HepG2 (cell line): ENCODE results near the gene RNH1. TPM values are rescaled to one million over a fixed set of nuclear protein-coding genes. Genes with fewer than 3 reads are reported as not detected.

Experiments used
- ATAC-seq: fragments of 200-7000 bp; cut with Tn5 transposase; 3 replicates; pipeline ENCODE4 v1.9.1; 2020; ENCODE audit warnings: mild to moderate bottlenecking, moderate library complexity
- BruUV-seq: library from RNA; stranded (reverse); fragments of 400-500 nt; replicated peaks from 2 replicates; lab custom pipeline; 2021; lab: Mats Ljungman, UMichigan
- CTCF ChIA-PET: fragments of 300-600 bp; formaldehyde crosslinking; extraction: SDS; loops from one replicate; lab custom pipeline; 2021; ENCODE audit warnings: low total read pairs, inconsistent platforms, low intra/inter-chr PET ratio; lab: Yijun Ruan, JAX
- POLR2A ChIA-PET: fragments of 350-600 bp; sonication (Branson Sonifier 250); formaldehyde crosslinking; loops from one replicate; lab custom pipeline; 2020; ENCODE audit warnings: antibody characterized with exemption, inconsistent platforms; lab: Yijun Ruan, JAX
- DNase-seq: peaks from one replicate; pipeline ENCODE4 v3.0.0-alpha.2; 2015; ENCODE audit warnings: low spot score
- FAIRE-seq: peaks from 3 replicates; lab custom pipeline; 2011; peaks lifted over from hg19 to GRCh38; lab: Jason Lieb, UNC
- H2AFZ ChIP-seq: one replicate; pipeline ENCODE4 v1.6.1; 2011; ENCODE audit warnings: low read length, inconsistent platforms
- H3K27ac ChIP-seq: fragments of 300-600 bp; 3 replicates; pipeline ENCODE4 v1.8.0; 2011; ENCODE audit warnings: mixed run types, mild to moderate bottlenecking, mixed read lengths, low read length, inconsistent platforms; ENCODE audit not compliant: insufficient read depth; ENCODE audit errors: extremely low read length
- H3K27me3 ChIP-seq, 2 experiments: fragments of 200-600 bp in 1 of 2; 2 replicates in 1 of 2; 3 replicates in 1 of 2; pipeline versions ENCODE4 v1.6.0 to v1.8.0; 2011; ENCODE audit warnings: low read length in 2 of 2, mild to moderate bottlenecking in 2 of 2, moderate library complexity in 2 of 2, inconsistent platforms in 1 of 2; ENCODE audit not compliant: insufficient read depth in 2 of 2, control insufficient read depth in 1 of 2
- H3K36me3 ChIP-seq, 2 experiments: fragments of 200-600 bp in 1 of 2; replicated peaks in 1 of 2; 2 replicates in 1 of 2; 3 replicates in 1 of 2; pipeline versions ENCODE4 v1.5.1 to v1.8.0; 2011; ENCODE audit warnings: low read length in 2 of 2, inconsistent platforms in 1 of 2; ENCODE audit not compliant: insufficient read depth in 2 of 2, control insufficient read depth in 1 of 2
- H3K4me1 ChIP-seq: 2 replicates; pipeline ENCODE4 v1.5.1; 2012; ENCODE audit warnings: low read length, inconsistent platforms; ENCODE audit not compliant: insufficient read depth
- H3K4me2 ChIP-seq: 2 replicates; pipeline ENCODE4 v1.6.0; 2011; ENCODE audit warnings: low read depth, low read length, inconsistent platforms
- H3K4me3 ChIP-seq, 3 experiments: fragments of 200-600 bp in 1 of 3; sonication (generic), shearing (Covaris generic) in 1 of 3; replicated peaks in 1 of 3; 2 replicates each; pipeline ENCODE4 v1.5.1; 2011 to 2016; ENCODE audit warnings: low read length in 3 of 3, inconsistent platforms in 2 of 3, low read depth in 2 of 3, mild to moderate bottlenecking in 2 of 3, control low read depth in 1 of 3, mixed read lengths in 1 of 3; ENCODE audit not compliant: insufficient read depth in 1 of 3
- H3K79me2 ChIP-seq: one replicate; pipeline ENCODE4 v1.6.1; 2011; ENCODE audit warnings: low read length, inconsistent platforms; ENCODE audit not compliant: insufficient read depth
- H3K9ac ChIP-seq: 2 replicates; pipeline ENCODE4 v1.6.0; 2011; ENCODE audit warnings: mild to moderate bottlenecking, low read depth, low read length, inconsistent platforms; ENCODE audit not compliant: insufficient read depth
- H3K9me3 ChIP-seq: 2 replicates; pipeline ENCODE4 v1.5.1; 2012; ENCODE audit warnings: mild to moderate bottlenecking, low read length
- H4K20me1 ChIP-seq: 2 replicates; pipeline ENCODE4 v1.6.0; 2011; ENCODE audit warnings: inconsistent platforms, mild to moderate bottlenecking, low read length, moderate library complexity; ENCODE audit not compliant: insufficient read depth
- HIVEP1 ChIP-seq: sonication (generic); formaldehyde crosslinking; IDR thresholded peaks from 2 replicates; pipeline ENCODE4 v1.4.0; 2020; ENCODE audit warnings: mild to moderate bottlenecking, missing genetic modification reagents
- MED1 ChIP-seq: sonication (generic); formaldehyde crosslinking; IDR thresholded peaks from 2 replicates; pipeline ENCODE4 v1.4.0; 2020; ENCODE audit warnings: missing genetic modification reagents
- TARDBP ChIP-seq: sonication (generic); formaldehyde crosslinking; IDR thresholded peaks from 2 replicates; pipeline ENCODE4 v1.8.0; 2022; ENCODE audit warnings: mild to moderate bottlenecking, missing genetic modification reagents
- ZMAT3 ChIP-seq: sonication (generic); formaldehyde crosslinking; conservative IDR thresholded peaks from 2 replicates; pipeline ENCODE4 v1.7.0; 2021; ENCODE audit warnings: missing genetic modification reagents
- ZNF230 ChIP-seq: sonication (generic); formaldehyde crosslinking; IDR thresholded peaks from 2 replicates; pipeline ENCODE4 v1.4.0; 2020; ENCODE audit warnings: mild to moderate bottlenecking, missing genetic modification reagents
- ZNF263 ChIP-seq: sonication (generic); formaldehyde crosslinking; IDR thresholded peaks from 2 replicates; pipeline ENCODE4 v1.4.0; 2020; ENCODE audit warnings: missing genetic modification reagents
- ZNF431 ChIP-seq: sonication (generic); formaldehyde crosslinking; IDR thresholded peaks from 2 replicates; pipeline ENCODE4 v1.9.0; 2022; ENCODE audit warnings: missing genetic modification reagents, low read depth, mild to moderate bottlenecking, borderline replicate concordance
- ZNF569 ChIP-seq: sonication (generic); formaldehyde crosslinking; IDR thresholded peaks from 2 replicates; pipeline ENCODE4 v1.5.0; 2020; ENCODE audit warnings: mild to moderate bottlenecking, missing genetic modification reagents, moderate library complexity, borderline replicate concordance
- WGBS: methylation state at CpG from one replicate; pipeline ENCODE4 v1.1.6; 2017; ENCODE audit warnings: low lambda C conversion rate; 5-methylcytosine and 5-hydroxymethylcytosine counted together
- in situ Hi-C: cut with HindIII; loops from 2 replicates; pipeline ENCODE4 v1.10.0; 2017; ENCODE audit warnings: low pct_unique_long_range_greater_than_20kb; ENCODE audit not compliant: extremely low pct_ligation_motif_present
- intact Hi-C: fragments of 100-400 bp; cut with micrococcal nuclease; formaldehyde crosslinking; loops from one replicate; pipeline ENCODE4 v1.10.0; 2022; ENCODE audit not compliant: unreplicated experiment
- polyA plus RNA-seq, 8 experiments: library from polyadenylated mRNA; depleted of rRNA in 3 of 8; stranded (reverse) in 7 of 8; unstranded in 1 of 8; fragments of >200 nt; fragmentation: Illumina TruSeq in 4 of 8; extraction: Trizol in 4 of 8; gene quantifications; 2 replicates each; pipeline versions ENCODE4 v1.2.1 to v1.2.3, GENCODE V29; 2011 to 2016; ENCODE audit warnings: low read depth in 4 of 8, missing spikeins in 1 of 8, mixed read lengths in 1 of 8; ENCODE audit not compliant: insufficient read depth in 1 of 8
- total RNA-seq, 5 experiments: library from RNA; depleted of rRNA; stranded (reverse); fragments of >200 nt; fragmentation: Illumina TruSeq; extraction: Trizol; gene quantifications; 2 replicates each; pipeline ENCODE4 v1.2.3, GENCODE V29; 2016; ENCODE audit warnings: low read depth in 1 of 5
- TF ChIP-seq, protein P1 (sequence below): sonication (generic); formaldehyde crosslinking; IDR thresholded peaks from 2 replicates; pipeline ENCODE4 v1.5.0; 2020; ENCODE audit warnings: mild to moderate bottlenecking, missing genetic modification reagents, borderline replicate concordance
- TF ChIP-seq, protein P2 (sequence below): sonication (generic); formaldehyde crosslinking; IDR thresholded peaks from 2 replicates; pipeline ENCODE4 v1.8.0; 2022; ENCODE audit warnings: mild to moderate bottlenecking, missing genetic modification reagents, borderline replicate concordance

RNH1 gene
- total and polyA plus RNA-seq, 2 of the 13 experiments (the other 11 are each of a cell fraction or from before 2014, with no cell fraction given): 36.0 to 74.1 TPM

DNA sequence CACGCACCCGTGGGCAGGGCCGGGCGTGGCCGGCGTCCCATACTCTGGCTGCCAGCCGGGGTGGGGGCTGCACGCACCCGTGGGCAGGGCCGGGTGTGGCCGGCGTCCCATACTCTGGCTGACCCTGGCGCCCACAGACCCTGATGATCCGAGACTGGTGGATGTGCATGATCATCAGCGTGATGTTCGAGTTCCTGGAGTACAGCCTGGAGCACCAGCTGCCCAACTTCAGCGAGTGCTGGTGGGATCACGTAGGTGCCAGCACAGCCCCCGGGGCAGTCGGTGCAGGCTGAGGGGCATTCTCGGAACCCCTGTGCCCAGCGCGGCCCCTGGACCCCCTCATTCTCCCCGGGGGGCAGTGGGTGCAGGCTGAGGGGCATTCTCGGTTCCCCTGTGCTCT, 19.0 kb downstream of the RNH1 start:
- no peak overlapping the region for H3K27ac ChIP-seq
- H3K36me3 ChIP-seq: peaks cover 5 to 11% of the 10 kb centered on the region in 2 experiments; a peak in 1 of 5 replicates
- H3K9me3 ChIP-seq: no peaks in the 10 kb centered on the region
- ATAC-seq: no peak
- no peaks in the 10 kb centered on the region for H4K20me1 ChIP-seq
- POLR2A ChIA-PET: no interaction called here
- BruUV-seq: no TSS peak
- no peaks in the 10 kb centered on the region for H3K27me3 ChIP-seq
- no peak for DNase-seq
- no peak overlapping the region for H3K4me3 ChIP-seq
- H2AFZ ChIP-seq: no peak overlapping the region
- no peak for FAIRE-seq
- no peaks in the 10 kb centered on the region for H3K4me1 ChIP-seq
- intact Hi-C loops: no loop called here
- CTCF ChIA-PET: no interaction called here
- no peak for TF ChIP-seq ZNF263 (CRISPR knock-in tag)
- no peak for TF ChIP-seq TARDBP (CRISPR knock-in tag)
- TF ChIP-seq MED1 (CRISPR knock-in tag): no peak
- TF ChIP-seq ZNF569: no peak
- no peak for TF ChIP-seq HIVEP1 (CRISPR knock-in tag)
- no peak for TF ChIP-seq ZMAT3 (CRISPR knock-in tag)
- TF ChIP-seq, protein P1, sequence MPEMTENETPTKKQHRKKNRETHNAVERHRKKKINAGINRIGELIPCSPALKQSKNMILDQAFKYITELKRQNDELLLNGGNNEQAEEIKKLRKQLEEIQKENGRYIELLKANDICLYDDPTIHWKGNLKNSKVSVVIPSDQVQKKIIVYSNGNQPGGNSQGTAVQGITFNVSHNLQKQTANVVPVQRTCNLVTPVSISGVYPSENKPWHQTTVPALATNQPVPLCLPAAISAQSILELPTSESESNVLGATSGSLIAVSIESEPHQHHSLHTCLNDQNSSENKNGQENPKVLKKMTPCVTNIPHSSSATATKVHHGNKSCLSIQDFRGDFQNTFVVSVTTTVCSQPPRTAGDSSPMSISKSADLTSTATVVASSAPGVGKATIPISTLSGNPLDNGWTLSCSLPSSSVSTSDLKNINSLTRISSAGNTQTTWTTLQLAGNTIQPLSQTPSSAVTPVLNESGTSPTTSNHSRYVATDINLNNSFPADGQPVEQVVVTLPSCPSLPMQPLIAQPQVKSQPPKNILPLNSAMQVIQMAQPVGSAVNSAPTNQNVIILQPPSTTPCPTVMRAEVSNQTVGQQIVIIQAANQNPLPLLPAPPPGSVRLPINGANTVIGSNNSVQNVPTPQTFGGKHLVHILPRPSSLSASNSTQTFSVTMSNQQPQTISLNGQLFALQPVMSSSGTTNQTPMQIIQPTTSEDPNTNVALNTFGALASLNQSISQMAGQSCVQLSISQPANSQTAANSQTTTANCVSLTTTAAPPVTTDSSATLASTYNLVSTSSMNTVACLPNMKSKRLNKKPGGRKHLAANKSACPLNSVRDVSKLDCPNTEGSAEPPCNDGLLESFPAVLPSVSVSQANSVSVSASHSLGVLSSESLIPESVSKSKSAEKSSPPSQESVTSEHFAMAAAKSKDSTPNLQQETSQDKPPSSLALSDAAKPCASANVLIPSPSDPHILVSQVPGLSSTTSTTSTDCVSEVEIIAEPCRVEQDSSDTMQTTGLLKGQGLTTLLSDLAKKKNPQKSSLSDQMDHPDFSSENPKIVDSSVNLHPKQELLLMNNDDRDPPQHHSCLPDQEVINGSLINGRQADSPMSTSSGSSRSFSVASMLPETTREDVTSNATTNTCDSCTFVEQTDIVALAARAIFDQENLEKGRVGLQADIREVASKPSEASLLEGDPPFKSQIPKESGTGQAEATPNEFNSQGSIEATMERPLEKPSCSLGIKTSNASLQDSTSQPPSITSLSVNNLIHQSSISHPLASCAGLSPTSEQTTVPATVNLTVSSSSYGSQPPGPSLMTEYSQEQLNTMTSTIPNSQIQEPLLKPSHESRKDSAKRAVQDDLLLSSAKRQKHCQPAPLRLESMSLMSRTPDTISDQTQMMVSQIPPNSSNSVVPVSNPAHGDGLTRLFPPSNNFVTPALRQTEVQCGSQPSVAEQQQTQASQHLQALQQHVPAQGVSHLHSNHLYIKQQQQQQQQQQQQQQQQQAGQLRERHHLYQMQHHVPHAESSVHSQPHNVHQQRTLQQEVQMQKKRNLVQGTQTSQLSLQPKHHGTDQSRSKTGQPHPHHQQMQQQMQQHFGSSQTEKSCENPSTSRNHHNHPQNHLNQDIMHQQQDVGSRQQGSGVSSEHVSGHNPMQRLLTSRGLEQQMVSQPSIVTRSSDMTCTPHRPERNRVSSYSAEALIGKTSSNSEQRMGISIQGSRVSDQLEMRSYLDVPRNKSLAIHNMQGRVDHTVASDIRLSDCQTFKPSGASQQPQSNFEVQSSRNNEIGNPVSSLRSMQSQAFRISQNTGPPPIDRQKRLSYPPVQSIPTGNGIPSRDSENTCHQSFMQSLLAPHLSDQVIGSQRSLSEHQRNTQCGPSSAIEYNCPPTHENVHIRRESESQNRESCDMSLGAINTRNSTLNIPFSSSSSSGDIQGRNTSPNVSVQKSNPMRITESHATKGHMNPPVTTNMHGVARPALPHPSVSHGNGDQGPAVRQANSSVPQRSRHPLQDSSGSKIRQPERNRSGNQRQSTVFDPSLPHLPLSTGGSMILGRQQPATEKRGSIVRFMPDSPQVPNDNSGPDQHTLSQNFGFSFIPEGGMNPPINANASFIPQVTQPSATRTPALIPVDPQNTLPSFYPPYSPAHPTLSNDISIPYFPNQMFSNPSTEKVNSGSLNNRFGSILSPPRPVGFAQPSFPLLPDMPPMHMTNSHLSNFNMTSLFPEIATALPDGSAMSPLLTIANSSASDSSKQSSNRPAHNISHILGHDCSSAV (CRISPR knock-in tag): no peak
- no peak for TF ChIP-seq ZNF230 (CRISPR knock-in tag)
- no peak for TF ChIP-seq ZNF431
- TF ChIP-seq, protein P2, sequence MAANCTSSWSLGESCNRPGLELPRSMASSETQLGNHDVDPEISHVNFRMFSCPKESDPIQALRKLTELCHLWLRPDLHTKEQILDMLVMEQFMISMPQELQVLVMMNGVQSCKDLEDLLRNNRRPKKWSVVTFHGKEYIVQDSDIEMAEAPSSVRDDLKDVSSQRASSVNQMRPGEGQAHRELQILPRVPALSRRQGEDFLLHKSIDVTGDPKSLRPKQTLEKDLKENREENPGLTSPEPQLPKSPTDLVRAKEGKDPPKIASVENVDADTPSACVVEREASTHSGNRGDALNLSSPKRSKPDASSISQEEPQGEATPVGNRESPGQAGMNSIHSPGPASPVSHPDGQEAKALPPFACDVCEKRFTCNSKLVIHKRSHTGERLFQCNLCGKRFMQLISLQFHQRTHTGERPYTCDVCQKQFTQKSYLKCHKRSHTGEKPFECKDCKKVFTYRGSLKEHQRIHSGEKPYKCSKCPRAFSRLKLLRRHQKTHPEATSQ: no peak
- H3K79me2 ChIP-seq: peaks cover 5% of the 10 kb centered on the region
- WGBS: 93% methylated on average over 7 of the region's 25 CpGs
- no peak overlapping the region for H3K4me2 ChIP-seq
- H3K9ac ChIP-seq: no peak overlapping the region
- in situ Hi-C loops: no loop called here
